HEK293 (cell line): ENCODE results near the gene STK35.

Source experiments
- CTCF ChIA-PET: fragments of 350-600 bp; formaldehyde crosslinking; extraction: SDS; loops from one replicate; lab custom pipeline; 2021; ENCODE audit warnings: antibody characterized with exemption; lab: Yijun Ruan, JAX
- POLR2A ChIA-PET: fragments of 300-600 bp; formaldehyde crosslinking; extraction: SDS; loops from one replicate; lab custom pipeline; 2020; ENCODE audit warnings: antibody characterized with exemption, inconsistent platforms; lab: Yijun Ruan, JAX
- H3K27ac ChIP-seq: fragments of 200-500 bp; sonication (Bioruptor generic); 2 replicates; pipeline ENCODE4 v1.5.1; 2014; ENCODE audit warnings: low read depth, low read length, control low read depth, inconsistent platforms; ENCODE audit errors: extremely low read depth
- H3K36me3 ChIP-seq, 2 experiments: fragments of 200-500 bp in 1 of 2; sonication (Bioruptor generic) in 1 of 2; 1 replicate in 1 of 2; 2 replicates in 1 of 2; pipeline ENCODE4 v1.5.1; 2014 to 2017; ENCODE audit warnings: inconsistent platforms in 2 of 2, low read length in 2 of 2; ENCODE audit not compliant: control insufficient read depth in 2 of 2, insufficient read depth in 1 of 2
- H3K4me1 ChIP-seq: fragments of 200-500 bp; sonication (Bioruptor generic); 2 replicates; pipeline ENCODE4 v1.5.1; 2014; ENCODE audit warnings: mild to moderate bottlenecking, low read length, inconsistent platforms; ENCODE audit not compliant: control insufficient read depth, insufficient read depth
- H3K4me3 ChIP-seq: 2 replicates; pipeline ENCODE4 v1.5.1; 2011; ENCODE audit warnings: low read depth, mild to moderate bottlenecking, control low read depth, low read length, moderate library complexity
- H3K9me3 ChIP-seq: fragments of 200-500 bp; sonication (Bioruptor generic); 2 replicates; pipeline ENCODE4 v1.5.1; 2014; ENCODE audit warnings: low read depth, low read length, inconsistent platforms; ENCODE audit not compliant: control insufficient read depth, insufficient read depth
- HOXC10 ChIP-seq: sonication (generic); formaldehyde crosslinking; IDR thresholded peaks from 2 replicates; pipeline ENCODE4 v1.8.1; 2023; ENCODE audit warnings: mild to moderate bottlenecking, missing genetic modification reagents
- KLF7 ChIP-seq: fragments of 450-650 bp; formaldehyde crosslinking; IDR thresholded peaks from 2 replicates; pipeline ENCODE4 v1.5.1; 2016; ENCODE audit warnings: missing biosample characterization, missing genetic modification characterization, borderline replicate concordance
- MEIS1 ChIP-seq: sonication (generic); formaldehyde crosslinking; IDR thresholded peaks from 2 replicates; pipeline ENCODE4 v1.8.1; 2022; ENCODE audit warnings: missing genetic modification reagents, mild to moderate bottlenecking, borderline replicate concordance
- MZF1 ChIP-seq: fragments of 450-650 bp; formaldehyde crosslinking; IDR thresholded peaks from 2 replicates; pipeline ENCODE4 v1.5.1; 2017; ENCODE audit warnings: missing biosample characterization, missing genetic modification characterization, borderline replicate concordance
- SETDB1 ChIP-seq: IDR thresholded peaks from one replicate; pipeline ENCODE4 v1.6.1; 2017; ENCODE audit warnings: mild to moderate bottlenecking, low read length, moderate library complexity, mixed read lengths; ENCODE audit not compliant: insufficient read length
- WT1 ChIP-seq: fragments of 450-650 bp; formaldehyde crosslinking; IDR thresholded peaks from 2 replicates; pipeline ENCODE4 v1.5.1; 2016; ENCODE audit warnings: missing biosample characterization, missing genetic modification characterization
- ZBTB20 ChIP-seq: fragments of 450-650 bp; formaldehyde crosslinking; IDR thresholded peaks from 2 replicates; pipeline ENCODE4 v1.5.1; 2016; ENCODE audit warnings: missing biosample characterization, missing genetic modification characterization
- ZBTB48 ChIP-seq: fragments of 450-650 bp; formaldehyde crosslinking; IDR thresholded peaks from 2 replicates; pipeline ENCODE4 v1.5.1; 2016; ENCODE audit warnings: missing biosample characterization, missing genetic modification characterization
- ZBTB6 ChIP-seq: fragments of 450-650 bp; formaldehyde crosslinking; IDR thresholded peaks from 2 replicates; pipeline ENCODE4 v1.5.1; 2017; ENCODE audit warnings: missing biosample characterization, missing genetic modification characterization
- ZNF10 ChIP-seq: fragments of 450-650 bp; formaldehyde crosslinking; IDR thresholded peaks from 2 replicates; pipeline ENCODE4 v1.5.1; 2017; ENCODE audit warnings: missing biosample characterization, missing genetic modification characterization
- ZNF121 ChIP-seq: fragments of 450-650 bp; formaldehyde crosslinking; IDR thresholded peaks from 2 replicates; pipeline ENCODE4 v1.5.1; 2016; ENCODE audit warnings: missing biosample characterization, missing genetic modification characterization
- ZNF2 ChIP-seq: fragments of 450-650 bp; formaldehyde crosslinking; IDR thresholded peaks from 2 replicates; pipeline ENCODE4 v1.5.1; 2016; ENCODE audit warnings: missing biosample characterization, missing genetic modification characterization
- ZNF223 ChIP-seq: fragments of 450-650 bp; formaldehyde crosslinking; IDR thresholded peaks from 2 replicates; pipeline ENCODE4 v1.5.1; 2016; ENCODE audit warnings: missing biosample characterization, missing genetic modification characterization
- ZNF248 ChIP-seq: fragments of 450-650 bp; formaldehyde crosslinking; IDR thresholded peaks from 2 replicates; pipeline ENCODE4 v1.5.1; 2017; ENCODE audit warnings: missing biosample characterization, missing genetic modification characterization
- ZNF518A ChIP-seq: fragments of 450-650 bp; formaldehyde crosslinking; conservative IDR thresholded peaks from 2 replicates; pipeline ENCODE4 v1.5.1; 2016; ENCODE audit warnings: low read depth, missing biosample characterization, missing genetic modification characterization
- ZNF529 ChIP-seq: fragments of 450-650 bp; formaldehyde crosslinking; IDR thresholded peaks from 2 replicates; pipeline ENCODE4 v1.5.1; 2017; ENCODE audit warnings: missing genetic modification characterization, missing biosample characterization; ENCODE audit not compliant: insufficient replicate concordance
- ZNF548 ChIP-seq: fragments of 450-650 bp; formaldehyde crosslinking; IDR thresholded peaks from 2 replicates; pipeline ENCODE4 v1.5.1; 2016; ENCODE audit warnings: missing biosample characterization, missing genetic modification characterization
- ZNF626 ChIP-seq: fragments of 450-650 bp; sonication (Bioruptor Pico); formaldehyde crosslinking; IDR thresholded peaks from 2 replicates; pipeline ENCODE4 v1.5.1; 2018; ENCODE audit warnings: missing biosample characterization, missing genetic modification characterization, inconsistent platforms
- ZNF76 ChIP-seq: fragments of 450-650 bp; formaldehyde crosslinking; IDR thresholded peaks from 2 replicates; pipeline ENCODE4; 2016; ENCODE audit warnings: low read depth, missing biosample characterization, missing genetic modification characterization, borderline replicate concordance
- ZNF777 ChIP-seq: fragments of 450-650 bp; formaldehyde crosslinking; IDR thresholded peaks from 2 replicates; pipeline ENCODE4 v1.5.1; 2017; ENCODE audit warnings: missing biosample characterization, missing genetic modification characterization, borderline replicate concordance
- ZNF837 ChIP-seq: fragments of 450-650 bp; formaldehyde crosslinking; IDR thresholded peaks from 2 replicates; pipeline ENCODE4 v1.5.1; 2016; ENCODE audit warnings: missing biosample characterization, missing genetic modification characterization
- ZNF843 ChIP-seq: fragments of 450-650 bp; formaldehyde crosslinking; IDR thresholded peaks from 2 replicates; pipeline ENCODE4 v1.5.1; 2016; ENCODE audit warnings: missing biosample characterization, missing genetic modification characterization
- TF ChIP-seq, protein P1 (sequence below): fragments of 450-650 bp; formaldehyde crosslinking; IDR thresholded peaks from 2 replicates; pipeline ENCODE4 v1.5.1; 2017; ENCODE audit warnings: missing biosample characterization, missing genetic modification characterization
- TF ChIP-seq, protein P2 (sequence below): fragments of 450-650 bp; formaldehyde crosslinking; IDR thresholded peaks from 2 replicates; pipeline ENCODE4 v1.5.1; 2016; ENCODE audit warnings: missing biosample characterization, missing genetic modification characterization
- TF ChIP-seq, protein P3 (sequence below): sonication (generic); formaldehyde crosslinking; IDR thresholded peaks from 2 replicates; pipeline ENCODE4 v1.8.1; 2022; ENCODE audit warnings: mild to moderate bottlenecking, moderate library complexity, missing genetic modification reagents
- TF ChIP-seq, protein P4 (sequence below): fragments of 450-650 bp; formaldehyde crosslinking; IDR thresholded peaks from 2 replicates; pipeline ENCODE4 v1.5.1; 2016; ENCODE audit warnings: missing biosample characterization, missing genetic modification characterization

The STK35 gene

GRCh38 chr20:2162823-2163166 lies 61.2 kb downstream of the STK35 start:
- Histone ChIP-seq H3K4me1 (no peaks in the 10 kb centered on the region), H3K4me3 (no peak overlapping the region), H3K27ac (no peak overlapping the region), H3K9me3 (no peaks in the 10 kb centered on the region), H3K36me3 (no peaks in the 10 kb centered on the region)
- no peak for TF ChIP-seq MEIS1 (CRISPR knock-in tag)
- TF ChIP-seq ZNF121 (tag by site-specific recombination), result no peak
- TF ChIP-seq ZNF76 (tag by site-specific recombination), result no peak
- no peak for TF ChIP-seq MZF1
- TF ChIP-seq ZNF626 (tag by site-specific recombination), result no peak
- TF ChIP-seq ZBTB48 (tag by site-specific recombination), result no peak
- no peak for TF ChIP-seq ZBTB20 (tag by site-specific recombination)
- TF ChIP-seq KLF7, result no peak
- TF ChIP-seq, protein P1, sequence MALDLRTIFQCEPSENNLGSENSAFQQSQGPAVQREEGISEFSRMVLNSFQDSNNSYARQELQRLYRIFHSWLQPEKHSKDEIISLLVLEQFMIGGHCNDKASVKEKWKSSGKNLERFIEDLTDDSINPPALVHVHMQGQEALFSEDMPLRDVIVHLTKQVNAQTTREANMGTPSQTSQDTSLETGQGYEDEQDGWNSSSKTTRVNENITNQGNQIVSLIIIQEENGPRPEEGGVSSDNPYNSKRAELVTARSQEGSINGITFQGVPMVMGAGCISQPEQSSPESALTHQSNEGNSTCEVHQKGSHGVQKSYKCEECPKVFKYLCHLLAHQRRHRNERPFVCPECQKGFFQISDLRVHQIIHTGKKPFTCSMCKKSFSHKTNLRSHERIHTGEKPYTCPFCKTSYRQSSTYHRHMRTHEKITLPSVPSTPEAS (tag by site-specific recombination), result no peak
- TF ChIP-seq, protein P2, sequence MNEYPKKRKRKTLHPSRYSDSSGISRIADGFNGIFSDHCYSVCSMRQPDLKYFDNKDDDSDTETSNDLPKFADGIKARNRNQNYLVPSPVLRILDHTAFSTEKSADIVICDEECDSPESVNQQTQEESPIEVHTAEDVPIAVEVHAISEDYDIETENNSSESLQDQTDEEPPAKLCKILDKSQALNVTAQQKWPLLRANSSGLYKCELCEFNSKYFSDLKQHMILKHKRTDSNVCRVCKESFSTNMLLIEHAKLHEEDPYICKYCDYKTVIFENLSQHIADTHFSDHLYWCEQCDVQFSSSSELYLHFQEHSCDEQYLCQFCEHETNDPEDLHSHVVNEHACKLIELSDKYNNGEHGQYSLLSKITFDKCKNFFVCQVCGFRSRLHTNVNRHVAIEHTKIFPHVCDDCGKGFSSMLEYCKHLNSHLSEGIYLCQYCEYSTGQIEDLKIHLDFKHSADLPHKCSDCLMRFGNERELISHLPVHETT (tag by site-specific recombination), result no peak
- no peak for TF ChIP-seq ZNF223
- TF ChIP-seq, protein P3, sequence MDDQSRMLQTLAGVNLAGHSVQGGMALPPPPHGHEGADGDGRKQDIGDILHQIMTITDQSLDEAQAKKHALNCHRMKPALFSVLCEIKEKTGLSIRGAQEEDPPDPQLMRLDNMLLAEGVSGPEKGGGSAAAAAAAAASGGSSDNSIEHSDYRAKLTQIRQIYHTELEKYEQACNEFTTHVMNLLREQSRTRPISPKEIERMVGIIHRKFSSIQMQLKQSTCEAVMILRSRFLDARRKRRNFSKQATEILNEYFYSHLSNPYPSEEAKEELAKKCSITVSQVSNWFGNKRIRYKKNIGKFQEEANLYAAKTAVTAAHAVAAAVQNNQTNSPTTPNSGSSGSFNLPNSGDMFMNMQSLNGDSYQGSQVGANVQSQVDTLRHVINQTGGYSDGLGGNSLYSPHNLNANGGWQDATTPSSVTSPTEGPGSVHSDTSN (CRISPR knock-in tag), result no peak
- TF ChIP-seq ZNF777 (tag by site-specific recombination), result no peak
- no peak for TF ChIP-seq ZNF548
- TF ChIP-seq ZNF843, result no peak
- TF ChIP-seq, protein P4, sequence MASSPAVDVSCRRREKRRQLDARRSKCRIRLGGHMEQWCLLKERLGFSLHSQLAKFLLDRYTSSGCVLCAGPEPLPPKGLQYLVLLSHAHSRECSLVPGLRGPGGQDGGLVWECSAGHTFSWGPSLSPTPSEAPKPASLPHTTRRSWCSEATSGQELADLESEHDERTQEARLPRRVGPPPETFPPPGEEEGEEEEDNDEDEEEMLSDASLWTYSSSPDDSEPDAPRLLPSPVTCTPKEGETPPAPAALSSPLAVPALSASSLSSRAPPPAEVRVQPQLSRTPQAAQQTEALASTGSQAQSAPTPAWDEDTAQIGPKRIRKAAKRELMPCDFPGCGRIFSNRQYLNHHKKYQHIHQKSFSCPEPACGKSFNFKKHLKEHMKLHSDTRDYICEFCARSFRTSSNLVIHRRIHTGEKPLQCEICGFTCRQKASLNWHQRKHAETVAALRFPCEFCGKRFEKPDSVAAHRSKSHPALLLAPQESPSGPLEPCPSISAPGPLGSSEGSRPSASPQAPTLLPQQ, result no peak
- no peak for TF ChIP-seq WT1 (tag by site-specific recombination)
- POLR2A ChIA-PET, result no interaction called here
- CTCF ChIA-PET, result interaction anchor here (1.4 to 4.0 kb wide), 2 partner anchors 9 to 198 kb away, joined by 3 to 33 read pairs; no protein-coding TSS in a partner anchor

DNA sequence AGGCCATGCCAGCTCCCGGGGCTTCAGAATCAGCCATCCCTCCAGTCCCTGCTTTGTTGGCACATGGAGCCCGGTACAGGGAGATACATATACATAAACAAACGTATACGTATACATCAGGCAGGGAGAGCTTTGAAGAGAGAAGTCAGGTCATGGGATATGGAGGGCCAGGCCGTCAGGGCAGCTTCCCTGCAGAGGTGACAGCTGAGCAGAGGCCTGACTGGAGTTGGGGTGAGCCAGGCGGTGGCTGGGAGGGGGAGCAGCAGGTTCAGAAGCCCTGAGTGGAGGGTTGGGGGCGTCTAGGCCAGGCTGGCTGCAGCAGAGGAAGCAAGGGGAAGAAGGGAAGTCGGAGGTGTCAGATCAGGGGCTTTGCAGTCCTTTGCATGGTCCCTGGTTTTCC lies 61.7 kb downstream of the STK35 start:
- no peaks in the 10 kb centered on the region for H3K36me3 ChIP-seq
- H3K4me1 ChIP-seq, result no peaks in the 10 kb centered on the region
- POLR2A ChIA-PET, result no interaction called here
- H3K4me3 ChIP-seq, result no peak overlapping the region
- no peak overlapping the region for H3K27ac ChIP-seq
- H3K9me3 ChIP-seq, result no peaks in the 10 kb centered on the region
- CTCF ChIA-PET, result interaction anchor here (1.4 to 4.0 kb wide), 2 partner anchors 9 to 198 kb away, joined by 3 to 33 read pairs; no protein-coding TSS in a partner anchor
- TF ChIP-seq ZNF529 (tag by site-specific recombination), result no peak
- TF ChIP-seq ZNF518A (tag by site-specific recombination), result no peak
- no peak for TF ChIP-seq ZNF10
- no peak for TF ChIP-seq ZBTB6 (tag by site-specific recombination)
- TF ChIP-seq SETDB1, result no peak
- TF ChIP-seq ZNF248 (tag by site-specific recombination), result no peak
- TF ChIP-seq MZF1, result no peak
- TF ChIP-seq HOXC10 (CRISPR knock-in tag), result no peak
- TF ChIP-seq ZNF837, result no peak
- TF ChIP-seq ZNF2 (tag by site-specific recombination), result no peak
